HG03342 (cell line): ENCODE results near the gene TRIM50.
A peak's percentile ranks its signal among the peaks of the same experiment; 100 is the strongest.
"Not testable (repeated sequence)": the region's sequence is repeated elsewhere in the genome, so short reads cannot be mapped to it uniquely, and the experiment has no call there.

Experiments
- ATAC-seq: cut with Tn5 transposase; IDR thresholded peaks from one replicate; pipeline ENCODE4 v1.9.1; 2021; ENCODE audit warnings: mild to moderate bottlenecking, moderate library complexity; ENCODE audit not compliant: unreplicated experiment

The TRIM50 gene

GRCh38 chr7:73316521-73316920 is 11.4 kb downstream of the TRIM50 start:
- no peak for ATAC-seq

GRCh38 chr7:73314271-73314670 is 13.6 kb downstream of the TRIM50 start:
- no peak for ATAC-seq

- ATAC-seq = no peak
Observed at GRCh38 chr7:73313521-73313906, 14.4 kb downstream of the TRIM50 start.

- ATAC-seq = no peak
Observed at GRCh38 chr7:73312831-73313520, 14.9 kb downstream of the TRIM50 start.

GRCh38 chr7:73311421-73311820 is 16.5 kb downstream of the TRIM50 start:
- not testable (repeated sequence) for ATAC-seq

GRCh38 chr7:73308665-73309214 is 19.1 kb downstream of the TRIM50 start, which contains the start of gene NSUN5:
TSS of gene NSUN5 (minus strand) at chr7:73308826. CDS start at chr7:73308790, 36 bp downstream.
- ATAC-seq = peak; percentile 89

- peak; percentile 47 for ATAC-seq
Observed at GRCh38 chr7:73308074-73308664, 19.7 kb downstream of the TRIM50 start.

GRCh38 chr7:73307436-73307835 is 20.4 kb downstream of the TRIM50 start:
- ATAC-seq = no peak

- not testable (repeated sequence) for ATAC-seq
Observed at GRCh38 chr7:73304612-73305387, 23.1 kb downstream of the TRIM50 start.

GRCh38 chr7:73304071-73304470 is 23.8 kb downstream of the TRIM50 start:
- no peak for ATAC-seq

GRCh38 chr7:73303546-73303945 is 24.3 kb downstream of the TRIM50 start:
- no peak for ATAC-seq

- not testable (repeated sequence) for ATAC-seq
Observed at GRCh38 chr7:73302846-73303245, 25.0 kb downstream of the TRIM50 start.

GRCh38 chr7:73301108-73301507 is 26.8 kb downstream of the TRIM50 start:
- not testable (repeated sequence) for ATAC-seq

GRCh38 chr7:73299812-73300211 is 28.1 kb downstream of the TRIM50 start:
- not testable (repeated sequence) for ATAC-seq

- ATAC-seq = not testable (repeated sequence)
Observed at GRCh38 chr7:73297706-73298105, 30.2 kb downstream of the TRIM50 start.

- not testable (repeated sequence) for ATAC-seq
Observed at GRCh38 chr7:73297235-73297634, 30.6 kb downstream of the TRIM50 start.

GRCh38 chr7:73277210-73277609 is 50.7 kb downstream of the TRIM50 start:
- ATAC-seq = not testable (repeated sequence)

- not testable (repeated sequence) for ATAC-seq
Observed at GRCh38 chr7:73267813-73268212, 60.1 kb downstream of the TRIM50 start.

- peak; percentile 76 for ATAC-seq
Observed at GRCh38 chr7:73266719-73267368, 61.0 kb downstream of the TRIM50 start.
